ENCODE data around the gene TADA2B. TPM values are rescaled to one million over a fixed set of nuclear protein-coding genes. Genes with fewer than 3 reads are reported as not detected.
A peak's percentile ranks its signal among the peaks of the same experiment; 100 is the strongest.
"Not testable (repeated sequence)": the region's sequence is repeated elsewhere in the genome, so short reads cannot be mapped to it uniquely, and the experiment has no call there.

TADA2B gene
- total RNA-seq, 2 donors from 2014 or later: 24.0 to 27.2 TPM

DNA sequence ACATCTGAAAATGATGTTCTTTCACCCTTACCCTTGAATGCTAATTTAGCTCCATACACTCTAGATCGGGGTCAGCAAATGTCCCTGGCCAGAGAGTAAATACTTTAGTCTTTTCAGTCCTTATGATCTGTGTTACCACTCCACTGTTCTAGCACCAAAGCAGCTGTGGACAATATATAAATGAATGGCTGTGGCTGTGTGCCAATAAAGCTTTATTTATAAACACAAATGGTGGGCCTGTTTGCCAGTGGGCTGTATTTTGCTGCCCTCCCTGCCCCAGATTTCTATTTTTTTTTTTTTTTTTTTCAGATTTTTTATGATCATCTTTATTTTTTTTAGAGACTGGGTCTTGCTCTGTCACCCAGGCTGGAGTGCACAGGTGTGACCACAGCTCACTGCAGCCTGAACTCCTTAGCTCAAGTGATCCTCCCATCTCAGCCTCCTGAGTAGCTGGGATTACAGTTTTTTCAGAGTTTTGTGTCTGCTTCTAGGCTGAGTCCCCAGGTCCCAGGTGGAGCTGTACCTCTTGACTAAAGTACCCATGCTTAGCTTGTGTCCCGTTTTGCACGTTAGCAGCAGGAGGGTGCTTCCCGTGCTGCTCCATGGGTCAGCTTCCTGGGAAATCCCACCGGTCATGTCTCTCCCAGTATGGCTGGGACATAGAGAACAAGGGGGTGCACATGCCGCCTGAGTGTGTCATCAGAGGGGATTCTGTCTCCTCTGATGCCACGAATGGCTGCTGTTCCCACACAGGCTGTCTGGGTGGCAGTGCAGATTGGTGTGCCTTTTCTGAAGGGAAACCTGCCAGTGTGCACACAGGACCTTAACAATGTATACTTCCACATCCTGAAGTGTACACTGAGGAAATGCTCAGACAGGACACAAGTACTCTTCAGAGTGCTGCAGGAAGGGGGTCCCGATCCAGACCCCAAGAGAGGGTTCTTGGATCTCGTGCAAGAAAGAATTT lies 40.7 kb downstream of the TADA2B start:
- Histone ChIP-seq H3K9ac (ENCODE audit: low read depth in 2 of 2, low read length in 2 of 2) (peak overlapping the region in 1 of 2 donors; percentile 40), H3K27ac (no peak overlapping the region), H3K4me3 (no peak overlapping the region), H3K27me3 (no peaks in the 10 kb centered on the region), H3K9me3 (no peaks in the 10 kb centered on the region), H3K4me1 (no peaks in the 10 kb centered on the region), H3K36me3 (no peaks in the 10 kb centered on the region)
- no peak for DNase-seq
- TF ChIP-seq, protein P1, sequence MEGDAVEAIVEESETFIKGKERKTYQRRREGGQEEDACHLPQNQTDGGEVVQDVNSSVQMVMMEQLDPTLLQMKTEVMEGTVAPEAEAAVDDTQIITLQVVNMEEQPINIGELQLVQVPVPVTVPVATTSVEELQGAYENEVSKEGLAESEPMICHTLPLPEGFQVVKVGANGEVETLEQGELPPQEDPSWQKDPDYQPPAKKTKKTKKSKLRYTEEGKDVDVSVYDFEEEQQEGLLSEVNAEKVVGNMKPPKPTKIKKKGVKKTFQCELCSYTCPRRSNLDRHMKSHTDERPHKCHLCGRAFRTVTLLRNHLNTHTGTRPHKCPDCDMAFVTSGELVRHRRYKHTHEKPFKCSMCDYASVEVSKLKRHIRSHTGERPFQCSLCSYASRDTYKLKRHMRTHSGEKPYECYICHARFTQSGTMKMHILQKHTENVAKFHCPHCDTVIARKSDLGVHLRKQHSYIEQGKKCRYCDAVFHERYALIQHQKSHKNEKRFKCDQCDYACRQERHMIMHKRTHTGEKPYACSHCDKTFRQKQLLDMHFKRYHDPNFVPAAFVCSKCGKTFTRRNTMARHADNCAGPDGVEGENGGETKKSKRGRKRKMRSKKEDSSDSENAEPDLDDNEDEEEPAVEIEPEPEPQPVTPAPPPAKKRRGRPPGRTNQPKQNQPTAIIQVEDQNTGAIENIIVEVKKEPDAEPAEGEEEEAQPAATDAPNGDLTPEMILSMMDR (IDR thresholded peaks at IDR 0.05): no peak
- intact Hi-C loops (cut with DNase I): no loop called here

DNA sequence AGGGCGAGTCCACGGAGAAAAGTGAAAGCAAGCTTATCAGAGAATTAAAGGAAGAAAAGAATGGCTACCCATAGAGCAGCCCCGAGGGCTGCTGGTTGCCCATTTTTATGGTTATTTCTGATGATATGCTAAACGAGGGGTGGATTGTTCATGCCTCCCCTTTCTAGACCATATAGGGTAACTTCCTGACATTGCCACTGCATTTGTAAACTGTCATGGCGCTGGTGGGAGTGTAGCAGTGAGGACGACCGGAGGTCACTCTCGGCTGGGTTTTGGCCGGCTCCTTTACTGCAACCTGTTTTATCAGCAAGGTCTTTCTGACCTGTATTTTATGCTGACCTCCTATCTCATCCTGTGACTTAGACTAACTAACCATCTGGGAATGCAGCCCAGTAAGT lies 41.4 kb downstream of the TADA2B start:
- H3K27me3 ChIP-seq; intact Hi-C loops (cut with DNase I); H3K27ac ChIP-seq; H3K36me3 ChIP-seq; DNase-seq; H3K4me1 ChIP-seq; H3K4me3 ChIP-seq; H3K9me3 ChIP-seq: not testable (repeated sequence)
- peak overlapping the region in 1 of 2 donors; percentile 40 for H3K9ac ChIP-seq (ENCODE audit: low read depth in 2 of 2, low read length in 2 of 2)

DNA sequence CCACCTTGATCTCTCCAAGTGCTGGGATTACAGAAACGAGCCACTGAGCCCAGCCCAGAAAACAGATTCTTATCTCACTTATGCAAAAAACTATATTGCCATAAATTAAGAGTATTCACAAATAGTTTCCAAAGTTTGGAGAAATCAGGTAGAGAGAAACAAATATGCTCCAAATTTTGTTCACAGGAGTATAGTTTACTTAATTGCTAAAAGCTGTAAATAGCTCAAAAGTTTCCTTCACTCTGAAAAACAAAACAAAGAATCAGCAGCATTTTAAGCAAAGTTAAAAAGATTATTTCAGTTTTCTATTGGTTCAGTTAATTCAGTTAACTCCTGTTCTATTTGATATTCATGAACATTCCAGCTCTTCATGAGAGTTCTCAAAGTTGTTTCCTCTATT lies 43.2 kb downstream of the TADA2B start:
- intact Hi-C loops (cut with DNase I): no loop called here
- TF ChIP-seq, protein P1 (IDR thresholded peaks at IDR 0.05): no peak
- DNase-seq: no peak
- Histone ChIP-seq H3K27me3 (no peaks in the 10 kb centered on the region), H3K9me3 (no peaks in the 10 kb centered on the region), H3K4me1 (no peaks in the 10 kb centered on the region), H3K4me3 (no peak overlapping the region), H3K36me3 (no peaks in the 10 kb centered on the region), H3K9ac (ENCODE audit: low read depth in 2 of 2, low read length in 2 of 2) (no peak overlapping the region), H3K27ac (no peak overlapping the region)

DNA sequence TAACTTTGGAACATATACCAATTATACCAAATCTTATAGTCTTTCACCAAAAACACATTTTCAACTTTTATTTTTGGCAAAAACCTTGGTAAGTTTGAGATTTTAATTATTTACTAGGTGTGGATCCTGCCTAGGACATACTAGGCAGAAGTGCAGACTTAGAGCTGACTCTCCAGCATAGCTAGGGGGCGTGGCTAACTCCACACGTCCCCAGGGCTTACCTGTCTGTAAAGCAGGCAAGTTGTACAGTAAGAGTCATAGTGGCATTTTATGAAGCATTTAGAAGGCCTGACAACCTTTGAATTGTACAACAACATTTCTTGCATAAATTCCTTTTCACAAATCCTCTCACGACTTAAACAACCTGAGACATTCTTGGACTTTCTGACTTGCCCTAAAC lies 43.9 kb downstream of the TADA2B start:
- H3K36me3 ChIP-seq: no peaks in the 10 kb centered on the region

DNA sequence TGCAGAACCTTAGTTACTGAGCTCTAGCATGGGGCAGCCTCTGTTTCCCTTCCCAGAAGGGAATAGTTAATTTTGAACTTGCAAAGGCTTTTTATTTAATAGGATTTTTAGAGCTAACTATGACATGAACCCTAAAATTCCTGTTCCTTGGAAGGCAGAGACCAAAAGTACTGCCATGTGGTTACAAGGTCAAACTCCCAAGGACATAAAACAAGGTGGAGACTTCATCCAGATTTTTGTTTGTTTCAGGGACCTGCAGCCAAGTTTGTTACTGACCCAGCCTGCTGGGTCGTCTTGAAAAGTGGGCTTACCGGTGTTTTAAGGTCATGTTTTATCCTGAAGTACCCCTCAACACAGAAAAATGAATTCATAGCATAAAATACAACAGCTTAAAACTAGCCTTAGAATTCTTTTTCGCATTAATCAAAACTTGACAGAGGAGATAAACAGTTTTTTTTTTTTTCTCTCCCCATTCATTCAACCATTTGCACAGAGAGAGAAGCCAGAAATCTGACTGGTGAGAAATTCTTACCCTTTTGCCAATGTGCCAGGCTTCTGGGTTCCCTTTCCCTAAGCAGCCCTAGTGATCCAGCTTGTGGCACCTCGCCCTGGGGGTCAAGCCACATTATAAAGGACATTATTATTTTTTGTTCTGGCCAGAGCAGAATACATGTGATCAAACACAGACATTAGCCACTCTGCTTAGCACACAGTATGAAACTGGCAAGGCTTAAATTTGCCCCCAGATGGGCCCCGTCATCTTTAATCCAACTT lies 46.2 kb downstream of the TADA2B start:
- Histone ChIP-seq H3K27ac (no peak overlapping the region), H3K9ac (ENCODE audit: low read depth in 2 of 2, low read length in 2 of 2) (no peak overlapping the region), H3K4me1 (no peaks in the 10 kb centered on the region), H3K36me3 (no peaks in the 10 kb centered on the region), H3K9me3 (no peaks in the 10 kb centered on the region), H3K4me3 (no peak overlapping the region), H3K27me3 (no peaks in the 10 kb centered on the region)
- no peak for DNase-seq
- TF ChIP-seq, protein P1 (IDR thresholded peaks at IDR 0.05): no peak
- intact Hi-C loops (cut with DNase I): no loop called here

More for the DNA sequence above, 43.9 kb downstream of the TADA2B start:
- Histone ChIP-seq H3K4me1 (no peaks in the 10 kb centered on the region), H3K27me3 (no peaks in the 10 kb centered on the region), H3K27ac (no peak overlapping the region), H3K4me3 (no peak overlapping the region), H3K9ac (ENCODE audit: low read depth in 2 of 2, low read length in 2 of 2) (no peak overlapping the region), H3K9me3 (no peaks in the 10 kb centered on the region)
- intact Hi-C loops (cut with DNase I): no loop called here
- no peak for DNase-seq
- TF ChIP-seq, protein P1 (IDR thresholded peaks at IDR 0.05): no peak
